Neural cell (in vitro differentiated cells): ENCODE results near the gene REPIN1.

ENCODE experiments used
- CTCF ChIP-seq: fragments of 450-650 bp; IDR thresholded peaks from 2 replicates; pipeline ENCODE4 v1.5.1; 2014; ENCODE audit warnings: antibody characterized with exemption, mild to moderate bottlenecking, moderate library complexity; ENCODE audit not compliant: poor library complexity, severe bottlenecking
- EZH2 ChIP-seq: fragments of 200-600, 300-800 bp; shearing (Covaris generic), sonication (generic); IDR thresholded peaks from 2 replicates; pipeline ENCODE4 v1.6.1; 2014; ENCODE audit warnings: antibody characterized with exemption, low read length, borderline replicate concordance, mild to moderate bottlenecking; ENCODE audit not compliant: insufficient read depth, poor library complexity, severe bottlenecking
- POLR2AphosphoS5 ChIP-seq: IDR thresholded peaks from 2 replicates; pipeline ENCODE4 v1.6.1; 2012

GRCh38 chr7:150420242-150420641 is 51.6 kb downstream of the REPIN1 start:
- no peak for TF ChIP-seq EZH2
- TF ChIP-seq CTCF = no peak
- no peak for TF ChIP-seq POLR2AphosphoS5
